Measurements from ENCODE around the gene STRIT1. TPM values are rescaled to one million over a fixed set of nuclear protein-coding genes. Genes with fewer than 3 reads are reported as not detected.

STRIT1 gene
- not detected in 2 replicates for total RNA-seq

DNA sequence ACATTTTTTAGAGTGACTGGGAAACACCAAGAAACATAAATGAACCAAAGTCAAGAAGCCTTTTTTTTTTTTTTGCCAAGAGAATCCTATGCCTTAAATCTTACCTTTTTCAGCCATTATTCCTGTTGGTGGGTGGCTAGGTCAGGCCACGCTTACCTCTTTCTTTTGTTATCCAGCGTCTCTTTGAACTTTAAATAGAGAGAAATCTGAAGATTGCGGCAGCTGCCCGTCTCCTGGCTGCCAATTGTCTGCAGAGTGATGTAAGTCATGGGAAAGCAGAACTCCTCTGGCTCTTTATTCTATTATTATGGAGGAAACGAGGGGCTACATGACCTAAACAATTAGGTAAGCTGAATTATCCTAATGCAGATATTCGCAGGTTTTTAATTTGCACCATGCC, at the start of gene STRIT1:
Gene STRIT1 (minus strand): TSS at position 168 of the 400 bp plus-strand sequence.

Other genes with a start within 250 kb of the STRIT1 start
- 55.6 and 80.3 TPM in 2 replicates for gene MME, start 213.4 kb downstream of the STRIT1 start, total RNA-seq

All from cardiac atrium fibroblast (primary cell).